H1 (cell line): Measurements from ENCODE around the gene C3orf22. TPM values are rescaled to one million over a fixed set of nuclear protein-coding genes. Genes with fewer than 3 reads are reported as not detected.

ENCODE experiments used
- CTCF ChIA-PET: fragments of 300-600 bp; sonication (Branson Sonifier 250); formaldehyde crosslinking; loops from one replicate; lab custom pipeline; 2021; ENCODE audit not compliant: partially characterized antibody; lab: Charles Lee
- POLR2A ChIA-PET: fragments of 300-600 bp; sonication (Branson Sonifier 250); formaldehyde crosslinking; loops from one replicate; lab custom pipeline; 2021; ENCODE audit warnings: inconsistent platforms; ENCODE audit not compliant: partially characterized antibody; lab: Charles Lee
- DNase-seq, 2 experiments: peaks; one replicate each; pipeline versions ENCODE4 v3.0.0 to v3.0.0-alpha.2; 2010 to 2022; ENCODE audit warnings: low spot score in 2 of 2, low read depth in 1 of 2, mixed read lengths in 1 of 2
- FAIRE-seq: peaks from 2 replicates; lab custom pipeline; 2011; peaks lifted over from hg19 to GRCh38; lab: Jason Lieb, UNC
- H2AFZ ChIP-seq: 2 replicates; pipeline ENCODE4 v1.8.1; 2012; ENCODE audit warnings: low read length, inconsistent platforms
- H2AK5ac ChIP-seq: 2 replicates; pipeline ENCODE4 v1.6.1; 2013; ENCODE audit warnings: low read depth, low read length
- H2BK120ac ChIP-seq: replicated peaks from 2 replicates; pipeline ENCODE3; 2013; ENCODE audit warnings: low read depth, low read length, inconsistent platforms
- H2BK12ac ChIP-seq: 2 replicates; pipeline ENCODE4 v1.6.1; 2013; ENCODE audit warnings: low read depth, low read length
- H2BK15ac ChIP-seq: 2 replicates; pipeline ENCODE4 v1.6.1; 2013; ENCODE audit warnings: low read length
- H2BK20ac ChIP-seq: 2 replicates; pipeline ENCODE4 v1.6.1; 2013; ENCODE audit warnings: low read length
- H2BK5ac ChIP-seq: 2 replicates; pipeline ENCODE4 v1.6.1; 2013; ENCODE audit warnings: low read depth, low read length
- H3K14ac ChIP-seq: 2 replicates; pipeline ENCODE4 v1.6.1; 2013; ENCODE audit warnings: inconsistent platforms; ENCODE audit not compliant: insufficient read length
- H3K18ac ChIP-seq: 2 replicates; pipeline ENCODE4 v1.6.1; 2013; ENCODE audit warnings: low read length; ENCODE audit errors: extremely low read depth
- H3K23ac ChIP-seq: 2 replicates; pipeline ENCODE4 v1.6.1; 2013; ENCODE audit warnings: inconsistent platforms; ENCODE audit not compliant: insufficient read length
- H3K23me2 ChIP-seq: 2 replicates; pipeline ENCODE4 v1.6.1; 2013; ENCODE audit warnings: low read depth, low read length
- H3K27ac ChIP-seq: 2 replicates; pipeline ENCODE4 v1.6.1; 2011; ENCODE audit warnings: low read depth, low read length, inconsistent platforms
- H3K27me3 ChIP-seq, 4 experiments: replicated peaks in 1 of 4; 1 replicate in 1 of 4; 2 replicates in 3 of 4; pipeline versions ENCODE4 v1.6.1 to v1.8.1; 2011 to 2013; ENCODE audit warnings: low read length in 3 of 4, mild to moderate bottlenecking in 3 of 4, inconsistent platforms in 2 of 4, mixed read lengths in 2 of 4, moderate library complexity in 1 of 4; ENCODE audit not compliant: control insufficient read depth in 3 of 4, insufficient read depth in 3 of 4; ENCODE audit errors: extremely low read depth in 1 of 4
- H3K36me3 ChIP-seq, 4 experiments: 2 replicates each; pipeline versions ENCODE4 v1.6.1 to v1.8.1; 2011 to 2013; ENCODE audit warnings: mild to moderate bottlenecking in 4 of 4, low read length in 3 of 4, moderate library complexity in 2 of 4, control low read depth in 1 of 4, inconsistent platforms in 1 of 4; ENCODE audit not compliant: insufficient read depth in 4 of 4, control insufficient read depth in 2 of 4
- H3K4ac ChIP-seq: replicated peaks from 2 replicates; pipeline ENCODE3; 2013; ENCODE audit warnings: low read length, low read depth, mixed read lengths, inconsistent platforms; ENCODE audit not compliant: insufficient read length
- H3K4me1 ChIP-seq, 4 experiments: replicated peaks in 1 of 4; 1 replicate in 1 of 4; 2 replicates in 3 of 4; pipeline versions ENCODE4 v1.6.1 to v1.8.1; 2011 to 2013; ENCODE audit warnings: low read length in 3 of 4, inconsistent platforms in 2 of 4, mixed read lengths in 1 of 4; ENCODE audit not compliant: insufficient read depth in 4 of 4, control insufficient read depth in 3 of 4
- H3K4me2 ChIP-seq, 2 experiments: 2 replicates each; pipeline versions ENCODE4 v1.6.1 to v1.8.1; 2011 to 2013; ENCODE audit warnings: low read depth in 2 of 2, low read length in 2 of 2, control low read depth in 1 of 2, inconsistent platforms in 1 of 2, mild to moderate bottlenecking in 1 of 2; ENCODE audit not compliant: insufficient read depth in 1 of 2
- H3K4me3 ChIP-seq, 4 experiments: fragments of 200-600, 300-600 bp in 1 of 4; sonication (generic), shearing (Covaris generic), sonication (Bioruptor Twin) in 1 of 4; 2 replicates each; pipeline versions ENCODE4 v1.5.1 to v1.8.1; 2011 to 2016; ENCODE audit warnings: low read length in 4 of 4, low read depth in 3 of 4, control low read depth in 2 of 4, inconsistent platforms in 2 of 4, mild to moderate bottlenecking in 2 of 4, mixed read lengths in 1 of 4, moderate library complexity in 1 of 4; ENCODE audit not compliant: insufficient read depth in 2 of 4; ENCODE audit errors: extremely low read depth in 1 of 4
- H3K56ac ChIP-seq: replicated peaks from 2 replicates; pipeline ENCODE3; 2013; ENCODE audit warnings: low read depth, mild to moderate bottlenecking, mixed read lengths, low read length, inconsistent platforms; ENCODE audit not compliant: insufficient read length
- H3K79me1 ChIP-seq: 2 replicates; pipeline ENCODE4 v1.6.1; 2013; ENCODE audit warnings: low read depth, low read length, control low read depth
- H3K79me2 ChIP-seq, 2 experiments: 2 replicates each; pipeline versions ENCODE4 v1.6.1 to v1.8.1; 2012 to 2013; ENCODE audit warnings: low read length in 2 of 2, mild to moderate bottlenecking in 2 of 2, inconsistent platforms in 1 of 2; ENCODE audit not compliant: insufficient read depth in 2 of 2, control insufficient read depth in 1 of 2
- H3K9ac ChIP-seq, 4 experiments: replicated peaks in 1 of 4; 1 replicate in 1 of 4; 2 replicates in 3 of 4; pipeline versions ENCODE4 v1.6.1 to v1.8.1; 2011 to 2013; ENCODE audit warnings: low read depth in 3 of 4, low read length in 3 of 4, control low read depth in 2 of 4, mild to moderate bottlenecking in 2 of 4, moderate library complexity in 2 of 4, inconsistent platforms in 1 of 4; ENCODE audit errors: extremely low read depth in 1 of 4
- H3K9me3 ChIP-seq, 2 experiments: 2 replicates each; pipeline versions ENCODE4 v1.6.1 to v1.8.1; 2012 to 2013; ENCODE audit warnings: mild to moderate bottlenecking in 2 of 2, moderate library complexity in 2 of 2, control low read depth in 1 of 2, inconsistent platforms in 1 of 2, low read depth in 1 of 2, low read length in 1 of 2, mixed read lengths in 1 of 2; ENCODE audit not compliant: insufficient read depth in 2 of 2
- H4K20me1 ChIP-seq, 2 experiments: replicated peaks in 1 of 2; 2 replicates each; pipeline versions ENCODE3 to v1.8.1; 2011 to 2013; ENCODE audit warnings: inconsistent platforms in 2 of 2, low read length in 2 of 2, mild to moderate bottlenecking in 1 of 2; ENCODE audit not compliant: insufficient read depth in 2 of 2, control insufficient read depth in 1 of 2
- H4K5ac ChIP-seq: 2 replicates; pipeline ENCODE4 v1.6.1; 2013; ENCODE audit warnings: low read length, low read depth, mixed read lengths, inconsistent platforms; ENCODE audit not compliant: insufficient read length
- H4K8ac ChIP-seq: 2 replicates; pipeline ENCODE4 v1.8.0; 2013; ENCODE audit warnings: mild to moderate bottlenecking, moderate library complexity, low read length, inconsistent platforms; ENCODE audit not compliant: insufficient read depth; ENCODE audit errors: extremely low read depth
- H4K91ac ChIP-seq: replicated peaks from 2 replicates; pipeline ENCODE3; 2013; ENCODE audit warnings: low read length, mixed read lengths, inconsistent platforms; ENCODE audit not compliant: insufficient read length
- CHD2 ChIP-seq: IDR thresholded peaks from 2 replicates; pipeline ENCODE4 v1.6.1; 2012; ENCODE audit warnings: low read length, improper control_type of control experiment
- GABPA ChIP-seq: IDR thresholded peaks from 2 replicates; pipeline ENCODE4 v1.6.1; 2011; ENCODE audit warnings: mild to moderate bottlenecking, low read length, moderate library complexity, borderline replicate concordance; ENCODE audit not compliant: insufficient read depth
- KDM1A ChIP-seq: fragments of 200-600, 300-600 bp; sonication (generic); IDR thresholded peaks from 2 replicates; pipeline ENCODE4 v1.7.1; 2016; ENCODE audit warnings: mild to moderate bottlenecking, low read length, borderline replicate concordance
- KDM4A ChIP-seq: IDR thresholded peaks from one replicate; pipeline ENCODE4 v1.7.1; 2012; ENCODE audit warnings: low read depth, mild to moderate bottlenecking, moderate library complexity, low read length, inconsistent platforms; ENCODE audit not compliant: severe bottlenecking
- RBBP5 ChIP-seq: IDR thresholded peaks from 2 replicates; pipeline ENCODE4 v1.7.1; 2012; ENCODE audit warnings: low read depth, mild to moderate bottlenecking, inconsistent platforms, low read length, moderate library complexity, borderline replicate concordance
- TAF1 ChIP-seq: IDR thresholded peaks from 2 replicates; pipeline ENCODE4 v1.6.1; 2011; ENCODE audit warnings: mild to moderate bottlenecking, low read depth, low read length
- TAF7 ChIP-seq: optimal IDR thresholded peaks from 2 replicates; pipeline ENCODE3; 2011; ENCODE audit warnings: low read depth, mild to moderate bottlenecking, inconsistent platforms, low read length, moderate library complexity, borderline replicate concordance
- WGBS, 2 experiments: shearing (Covaris generic) in 1 of 2; methylation state at CpG; one replicate each; pipeline versions ENCODE4 v1.1.6 to v1.1.7; 2013 to 2015; ENCODE audit warnings: low lambda C conversion rate in 2 of 2, mixed read lengths in 2 of 2, inconsistent platforms in 1 of 2, low coverage in 1 of 2, missing lambda C conversion rate in 1 of 2; ENCODE audit not compliant: insufficient replicate concordance in 2 of 2, insufficient coverage in 1 of 2, insufficient read length in 1 of 2; ENCODE audit errors: extremely low coverage in 1 of 2, missing lambda C conversion rate in 1 of 2; 5-methylcytosine and 5-hydroxymethylcytosine counted together
- polyA plus RNA-seq, 7 experiments: library from polyadenylated mRNA; depleted of rRNA in 3 of 7; stranded (reverse) in 5 of 7; unstranded in 2 of 7; fragments of >200 nt in 5 of 7; fragments of 200-250 nt in 2 of 7; gene quantifications; 1 replicate in 5 of 7; 2 replicates in 1 of 7; 4 replicates in 1 of 7; pipeline versions ENCODE4 v1.2.1 to v1.2.3, GENCODE V29; 2011 to 2013; ENCODE audit warnings: missing spikeins in 2 of 7, mixed read lengths in 2 of 7
- total RNA-seq: library from RNA; stranded (reverse); fragmentation: NEBNext Ultra II Directional; extraction: Animal tissue kit (Norgen Biotek cat#: 25700); gene quantifications from 2 replicates; pipeline ENCODE4 v1.2.1, GENCODE V29; 2021
- TF ChIP-seq, protein P1 (sequence below), 3 experiments: IDR thresholded peaks; 1 replicate in 2 of 3; 2 replicates in 1 of 3; pipeline versions ENCODE4 v1.5.1 to v1.6.1; 2011; ENCODE audit warnings: low read length in 3 of 3, mild to moderate bottlenecking in 3 of 3, inconsistent platforms in 2 of 3, low read depth in 1 of 3, moderate library complexity in 1 of 3; ENCODE audit not compliant: insufficient read depth in 1 of 3; ENCODE audit errors: control extremely low read depth in 1 of 3

C3orf22 gene
- total and polyA plus RNA-seq, 2 of the 8 experiments (the other 6 are each of a cell fraction or from before 2014, with no cell fraction given) = not detected

DNA sequence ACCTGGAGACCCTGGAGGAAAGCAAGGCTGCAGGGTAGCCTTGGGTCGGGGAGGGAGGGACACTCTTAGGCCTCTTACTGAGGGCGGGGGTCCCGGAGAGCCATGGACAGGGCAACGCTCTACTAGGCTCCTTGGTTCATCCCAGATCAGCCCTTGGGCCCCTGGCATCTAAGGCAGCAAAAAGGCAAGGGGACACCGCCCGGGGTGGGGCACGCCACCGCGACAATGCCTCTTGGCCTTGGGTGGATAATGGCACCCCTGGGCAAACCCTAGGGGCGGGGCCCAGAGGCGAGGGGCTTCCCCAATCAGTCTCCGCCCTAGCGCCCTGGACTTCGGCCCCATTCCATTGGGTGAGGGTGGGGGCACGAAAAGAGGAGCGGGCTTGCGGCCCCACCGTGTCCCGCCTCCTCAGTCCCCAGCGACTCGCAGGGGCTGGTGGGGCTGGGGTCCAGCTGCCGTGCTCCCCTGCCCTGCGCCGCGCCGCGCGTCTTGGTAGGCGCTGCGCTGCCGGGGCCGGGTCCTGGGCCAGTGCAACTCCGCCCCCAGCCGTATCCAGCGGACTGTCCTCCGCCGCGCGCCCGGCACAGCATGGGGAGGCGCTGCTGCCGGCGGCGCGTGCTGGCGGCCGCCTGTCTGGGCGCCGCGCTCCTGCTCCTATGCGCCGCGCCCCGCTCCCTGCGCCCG, 34.8 kb downstream of the C3orf22 start, which contains the start of gene CHST13:
Gene CHST13, plus strand, starts transcription at position 411 of the 684 bp plus-strand sequence. Its CDS starts 178 bp downstream, at position 589.
- H3K14ac ChIP-seq = no peak within 1 kb of the TSS
- no peak within 1 kb of the TSS for H2BK120ac ChIP-seq
- peaks cover 0 to 18% (median 10%) of the 10 kb centered on the region in 4 experiments; a peak in 6 of 7 replicates for H3K4me1 ChIP-seq
- DNase-seq (peak in 1 of 2 experiments; percentile 80), FAIRE-seq (no peak)
- peak within 1 kb of the TSS; percentile 71 for H3K18ac ChIP-seq
- peak within 1 kb of the TSS; percentile 32; the same call in 1 of the 2 replicates for H2AK5ac ChIP-seq
- peak within 1 kb of the TSS; percentile 4 for H2BK20ac ChIP-seq
- H4K8ac ChIP-seq = peak within 1 kb of the TSS; percentile 87
- H4K20me1 ChIP-seq = no peaks in the 10 kb centered on the region
- no peak within 1 kb of the TSS for H3K23ac ChIP-seq
- H3K9ac ChIP-seq = 0 out of 7 replicates have a peak within 1 kb of the TSS, but pooled peaks of 2 of the 4 experiments have one; percentile 8 to 25
- H4K91ac ChIP-seq = peak within 1 kb of the TSS; percentile 29
- CTCF ChIA-PET = interaction anchor here (0.6 to 4.1 kb wide), 19 partner anchors 10 to 514 kb away, joined by 3 to 35 read pairs (median 5); no protein-coding TSS in a partner anchor
- POLR2A ChIA-PET = interaction anchor here (0.7 to 0.9 kb wide), 3 partner anchors 39 to 525 kb away, joined by 3 read pairs; no protein-coding TSS in a partner anchor
- no peaks in the 10 kb centered on the region for H3K9me3 ChIP-seq
- H3K4ac ChIP-seq = peak within 1 kb of the TSS; percentile 8
- WGBS, 2 experiments = 10% methylated on average over 38 of the region's 56 CpGs; no CpG with 5 or more reads in 1 of the 2 experiments
- no peak within 1 kb of the TSS; the same call in 1 of the 2 replicates for H2BK5ac ChIP-seq
- H3K79me2 ChIP-seq = no peaks in the 10 kb centered on the region
- peak within 1 kb of the TSS; percentile 47 to 76 (median 60) for H3K4me3 ChIP-seq
- no peak within 1 kb of the TSS for H3K27ac ChIP-seq
- H3K23me2 ChIP-seq = peaks cover 7% of the 10 kb centered on the region; the same call in 1 of the 2 replicates
- H2BK15ac ChIP-seq = peak within 1 kb of the TSS; percentile 5; the same call in 1 of the 2 replicates
- H3K4me2 ChIP-seq = peak within 1 kb of the TSS; percentile 49 to 90
- peaks cover 0 to 16% (median 11%) of the 10 kb centered on the region in 4 experiments; a peak in 5 of 7 replicates for H3K27me3 ChIP-seq
- no peaks in the 10 kb centered on the region for H3K36me3 ChIP-seq
- H3K56ac ChIP-seq = no peak within 1 kb of the TSS
- no peaks in the 10 kb centered on the region for H3K79me1 ChIP-seq
- H2BK12ac ChIP-seq = peak within 1 kb of the TSS; percentile 62; the same call in 1 of the 2 replicates
- H4K5ac ChIP-seq = peak within 1 kb of the TSS; percentile 55
- H2AFZ ChIP-seq = peak within 1 kb of the TSS; percentile 73
- TF ChIP-seq CHD2 = no peak
- no peak for TF ChIP-seq KDM1A
- 0 out of 2 replicates have a peak, but pooled peaks have one; percentile 26 for TF ChIP-seq TAF1
- TF ChIP-seq, protein P1, sequence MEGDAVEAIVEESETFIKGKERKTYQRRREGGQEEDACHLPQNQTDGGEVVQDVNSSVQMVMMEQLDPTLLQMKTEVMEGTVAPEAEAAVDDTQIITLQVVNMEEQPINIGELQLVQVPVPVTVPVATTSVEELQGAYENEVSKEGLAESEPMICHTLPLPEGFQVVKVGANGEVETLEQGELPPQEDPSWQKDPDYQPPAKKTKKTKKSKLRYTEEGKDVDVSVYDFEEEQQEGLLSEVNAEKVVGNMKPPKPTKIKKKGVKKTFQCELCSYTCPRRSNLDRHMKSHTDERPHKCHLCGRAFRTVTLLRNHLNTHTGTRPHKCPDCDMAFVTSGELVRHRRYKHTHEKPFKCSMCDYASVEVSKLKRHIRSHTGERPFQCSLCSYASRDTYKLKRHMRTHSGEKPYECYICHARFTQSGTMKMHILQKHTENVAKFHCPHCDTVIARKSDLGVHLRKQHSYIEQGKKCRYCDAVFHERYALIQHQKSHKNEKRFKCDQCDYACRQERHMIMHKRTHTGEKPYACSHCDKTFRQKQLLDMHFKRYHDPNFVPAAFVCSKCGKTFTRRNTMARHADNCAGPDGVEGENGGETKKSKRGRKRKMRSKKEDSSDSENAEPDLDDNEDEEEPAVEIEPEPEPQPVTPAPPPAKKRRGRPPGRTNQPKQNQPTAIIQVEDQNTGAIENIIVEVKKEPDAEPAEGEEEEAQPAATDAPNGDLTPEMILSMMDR (IDR thresholded peaks at IDR 0.05; ENCODE audit: control extremely low read depth in 1 of 3, insufficient read depth in 1 of 3, low read depth in 1 of 3, low read length in 3 of 3) = 0 out of 4 replicates have a peak, but pooled peaks of 1 of the 3 experiments have one; percentile 8
- peak; percentile 95 for TF ChIP-seq KDM4A
- TF ChIP-seq RBBP5 = peak; percentile 23; the same call in 1 of the 2 replicates
- TF ChIP-seq TAF7 = no peak
- TF ChIP-seq GABPA = peak; percentile 70; the same call in 1 of the 2 replicates
